ENCODE results near the gene USP9X. TPM values are rescaled to one million over a fixed set of nuclear protein-coding genes. Genes with fewer than 3 reads are reported as not detected.
A peak's percentile ranks its signal among the peaks of the same experiment; 100 is the strongest.

Gene USP9X
- total and polyA plus RNA-seq, 8 donors = 6.3 to 55.2 (median 31.3) TPM

- no peaks in the 10 kb centered on the region for H3K27me3 ChIP-seq
- no peak for FAIRE-seq
- H3K27ac ChIP-seq = peak overlapping the region; percentile 99 to 100 (median 99)
- intact Hi-C loops (cut with DNase I) = no loop called here
- H3K36me3 ChIP-seq = no peaks in the 10 kb centered on the region
- peak; percentile 92 to 100 (median 98) for DNase-seq
- peak overlapping the region; percentile 89 to 94 (median 92) for H3K4me3 ChIP-seq
- peak; percentile 77 to 86 (median 80) for ATAC-seq
- H3K4me1 ChIP-seq = peaks cover 0 to 16% (median 14%) of the 10 kb centered on the region in 3 donors
- 1% methylated on average over 51 to 58 of the region's 58 CpGs for WGBS, 2 donors
- TF ChIP-seq CTCF (IDR thresholded peaks at IDR 0.05) = no peak
- H3K9me3 ChIP-seq = no peaks in the 10 kb centered on the region
Observed at GRCh38 chrX:41084044-41084892, 977 bp upstream of the USP9X start.

GRCh38 chrX:41085512-41085877, 250 bp downstream of the USP9X start:
- no peak for TF ChIP-seq CTCF (IDR thresholded peaks at IDR 0.05)
- WGBS, 2 donors = 0% methylated on average over 25 to 38 of the region's 39 CpGs
- Histone ChIP-seq H3K27me3 (no peaks in the 10 kb centered on the region), H3K27ac (peak overlapping the region; percentile 99 to 100 (median 99)), H3K36me3 (no peaks in the 10 kb centered on the region), H3K4me1 (peaks cover 0 to 22% (median 16%) of the 10 kb centered on the region in 3 donors), H3K4me3 (peak overlapping the region; percentile 89 to 94 (median 92)), H3K9me3 (no peaks in the 10 kb centered on the region)
- ATAC-seq = peak; percentile 27 to 43 (median 38)
- intact Hi-C loops (cut with DNase I) = no loop called here
- no peak for FAIRE-seq
- peak in 5 of 6 donors; percentile 47 to 81 (median 71) for DNase-seq

GRCh38 chrX:41085878-41086626, 807 bp downstream of the USP9X start:
- Histone ChIP-seq H3K27ac (peak overlapping the region; percentile 99 to 100 (median 99)), H3K4me3 (peak overlapping the region; percentile 89 to 94 (median 92)), H3K36me3 (no peaks in the 10 kb centered on the region), H3K27me3 (no peaks in the 10 kb centered on the region), H3K4me1 (peaks cover 0 to 20% (median 14%) of the 10 kb centered on the region in 3 donors), H3K9me3 (no peaks in the 10 kb centered on the region)
- TF ChIP-seq CTCF (IDR thresholded peaks at IDR 0.05) = no peak
- FAIRE-seq (no peak), ATAC-seq (peak; percentile 6 to 23 (median 8)), DNase-seq (peak; percentile 39 to 91 (median 67))
- intact Hi-C loops (cut with DNase I) = no loop called here
- 1% methylated on average over 60 to 68 of the region's 71 CpGs for WGBS, 2 donors

- no peak for TF ChIP-seq CTCF (IDR thresholded peaks at IDR 0.05)
- Histone ChIP-seq H3K4me3 (peak overlapping the region; percentile 89 to 94 (median 92)), H3K27me3 (no peaks in the 10 kb centered on the region), H3K9me3 (no peaks in the 10 kb centered on the region), H3K4me1 (peaks cover 0 to 20% (median 17%) of the 10 kb centered on the region in 3 donors), H3K27ac (peak overlapping the region in 3 of 4 donors; percentile 99 to 100 (median 99)), H3K36me3 (no peaks in the 10 kb centered on the region)
- FAIRE-seq = no peak
- 0 to 3% methylated on average over 11 of the region's 11 CpGs for WGBS, 2 donors
- intact Hi-C loops (cut with DNase I) = no loop called here
- no peak for ATAC-seq
- DNase-seq = no peak
Observed at GRCh38 chrX:41086627-41086932, 1.3 kb downstream of the USP9X start.

Data from pancreas (tissue), 10 donors.